Astrocyte (in vitro differentiated cells and primary cell): ENCODE data around the gene BTBD16. TPM values are rescaled to one million over a fixed set of nuclear protein-coding genes. Genes with fewer than 3 reads are reported as not detected.

Experiments used
- DNase-seq: peaks from one replicate; pipeline ENCODE4 v3.0.0-alpha.2; 2010; ENCODE audit warnings: low read depth
- FAIRE-seq: peaks from 2 replicates; lab custom pipeline; 2011; peaks lifted over from hg19 to GRCh38; lab: Jason Lieb, UNC
- H2AFZ ChIP-seq: 2 replicates; pipeline ENCODE4 v1.6.0; 2012; ENCODE audit warnings: low read depth, low read length, inconsistent platforms
- H3K27ac ChIP-seq: 2 replicates; pipeline ENCODE4 v1.5.1; 2011; ENCODE audit warnings: low read depth, low read length, inconsistent platforms
- H3K27me3 ChIP-seq: 2 replicates; pipeline ENCODE4 v1.6.0; 2011; ENCODE audit warnings: low read length, inconsistent platforms; ENCODE audit not compliant: insufficient read depth
- H3K36me3 ChIP-seq: 2 replicates; pipeline ENCODE4 v1.5.1; 2011; ENCODE audit warnings: low read length, inconsistent platforms; ENCODE audit not compliant: insufficient read depth
- H3K4me1 ChIP-seq: 2 replicates; pipeline ENCODE4 v1.5.1; 2011; ENCODE audit warnings: low read length, inconsistent platforms; ENCODE audit not compliant: insufficient read depth
- H3K4me2 ChIP-seq: 2 replicates; pipeline ENCODE4 v1.6.0; 2012; ENCODE audit warnings: low read length, inconsistent platforms
- H3K4me3 ChIP-seq: 2 replicates; pipeline ENCODE4 v1.5.1; 2011; ENCODE audit warnings: low read depth, mild to moderate bottlenecking, low read length, inconsistent platforms; ENCODE audit not compliant: insufficient read depth
- H3K79me2 ChIP-seq: 2 replicates; pipeline ENCODE4 v1.6.0; 2012; ENCODE audit warnings: mild to moderate bottlenecking, low read length, inconsistent platforms; ENCODE audit not compliant: insufficient read depth
- H3K9ac ChIP-seq: 2 replicates; pipeline ENCODE4 v1.6.0; 2012; ENCODE audit warnings: mild to moderate bottlenecking, low read length, inconsistent platforms
- H3K9me3 ChIP-seq: 2 replicates; pipeline ENCODE4 v1.5.1; 2012; ENCODE audit warnings: low read depth, mild to moderate bottlenecking, low read length, inconsistent platforms; ENCODE audit not compliant: insufficient read depth
- H4K20me1 ChIP-seq: 2 replicates; pipeline ENCODE4 v1.6.0; 2012; ENCODE audit warnings: low read length, inconsistent platforms; ENCODE audit not compliant: insufficient read depth
- H3K27ac Mint-ChIP-seq: one replicate; pipeline ENCODE4 v1.8.0; 2021; ENCODE audit warnings: mild to moderate bottlenecking, mixed read lengths; ENCODE audit not compliant: unreplicated experiment
- H3K27me3 Mint-ChIP-seq: one replicate; pipeline ENCODE4 v1.8.0; 2021; ENCODE audit warnings: low read depth, mixed read lengths; ENCODE audit not compliant: unreplicated experiment
- H3K36me3 Mint-ChIP-seq: one replicate; pipeline ENCODE4 v1.8.0; 2021; ENCODE audit warnings: low read depth, mixed read lengths; ENCODE audit not compliant: unreplicated experiment
- H3K4me1 Mint-ChIP-seq: one replicate; pipeline ENCODE4 v1.8.0; 2021; ENCODE audit warnings: low read depth, mixed read lengths; ENCODE audit not compliant: unreplicated experiment
- H3K4me3 Mint-ChIP-seq: one replicate; pipeline ENCODE4 v1.8.0; 2021; ENCODE audit warnings: mild to moderate bottlenecking, moderate library complexity, mixed read lengths; ENCODE audit not compliant: unreplicated experiment
- H3K9me3 Mint-ChIP-seq: one replicate; pipeline ENCODE4 v1.8.0; 2021; ENCODE audit warnings: mild to moderate bottlenecking, mixed read lengths; ENCODE audit not compliant: unreplicated experiment
- EZH2 ChIP-seq: IDR thresholded peaks from 2 replicates; pipeline ENCODE4 v1.6.1; 2012; ENCODE audit warnings: mild to moderate bottlenecking, low read length, inconsistent platforms; ENCODE audit not compliant: insufficient read depth
- total RNA-seq: library from RNA; stranded (reverse); gene quantifications from 2 replicates; pipeline ENCODE4 v1.2.1, GENCODE V29; 2021
- TF ChIP-seq, protein P1 (sequence below): IDR thresholded peaks from 2 replicates; pipeline ENCODE4 v1.5.1; 2011; ENCODE audit warnings: low read depth, mild to moderate bottlenecking, inconsistent platforms, low read length, moderate library complexity; ENCODE audit not compliant: insufficient read depth

Gene BTBD16
- total RNA-seq, 1 donor from 2014 or later = not detected

DNA sequence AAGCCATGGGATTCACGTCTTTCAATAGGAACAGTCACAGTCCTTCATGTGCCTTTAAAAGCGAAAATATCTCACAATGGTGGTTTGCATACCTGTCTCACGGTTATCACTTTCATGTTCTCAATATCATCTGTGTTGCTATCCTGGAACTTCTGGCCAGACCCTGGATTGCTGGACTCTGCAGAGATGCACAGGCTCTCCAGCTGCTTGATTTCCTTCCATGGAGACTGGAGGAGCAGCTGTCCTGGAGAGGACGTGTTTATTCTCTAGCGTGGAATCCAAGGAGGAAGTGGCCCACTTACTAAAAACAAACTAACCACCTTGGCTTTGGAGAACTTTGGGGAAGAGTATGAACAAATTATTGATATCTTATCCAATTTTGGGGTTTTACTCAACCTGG, 16.5 kb downstream of the BTBD16 start:
- H3K4me1 ChIP-seq = peaks cover 17% of the 10 kb centered on the region
- no peak for FAIRE-seq
- no peaks in the 10 kb centered on the region for H3K9me3 ChIP-seq
- H3K4me1 Mint-ChIP-seq = peaks cover 25% of the 10 kb centered on the region
- no peaks in the 10 kb centered on the region for H3K79me2 ChIP-seq
- no peaks in the 10 kb centered on the region for H4K20me1 ChIP-seq
- DNase-seq = no peak
- peaks cover 4% of the 10 kb centered on the region for H3K9me3 Mint-ChIP-seq
- H2AFZ ChIP-seq = peak overlapping the region; percentile 26
- H3K36me3 Mint-ChIP-seq = no peaks in the 10 kb centered on the region
- peak overlapping the region; percentile 70 for H3K4me2 ChIP-seq
- no peak overlapping the region for H3K27ac ChIP-seq
- H3K4me3 ChIP-seq = no peak overlapping the region
- no peak overlapping the region for H3K4me3 Mint-ChIP-seq
- no peaks in the 10 kb centered on the region for H3K36me3 ChIP-seq
- no peaks in the 10 kb centered on the region for H3K27me3 Mint-ChIP-seq
- H3K27ac Mint-ChIP-seq = no peak overlapping the region
- H3K9ac ChIP-seq = peak overlapping the region; percentile 53
- H3K27me3 ChIP-seq = no peaks in the 10 kb centered on the region
- TF ChIP-seq EZH2 = no peak
- TF ChIP-seq, protein P1, sequence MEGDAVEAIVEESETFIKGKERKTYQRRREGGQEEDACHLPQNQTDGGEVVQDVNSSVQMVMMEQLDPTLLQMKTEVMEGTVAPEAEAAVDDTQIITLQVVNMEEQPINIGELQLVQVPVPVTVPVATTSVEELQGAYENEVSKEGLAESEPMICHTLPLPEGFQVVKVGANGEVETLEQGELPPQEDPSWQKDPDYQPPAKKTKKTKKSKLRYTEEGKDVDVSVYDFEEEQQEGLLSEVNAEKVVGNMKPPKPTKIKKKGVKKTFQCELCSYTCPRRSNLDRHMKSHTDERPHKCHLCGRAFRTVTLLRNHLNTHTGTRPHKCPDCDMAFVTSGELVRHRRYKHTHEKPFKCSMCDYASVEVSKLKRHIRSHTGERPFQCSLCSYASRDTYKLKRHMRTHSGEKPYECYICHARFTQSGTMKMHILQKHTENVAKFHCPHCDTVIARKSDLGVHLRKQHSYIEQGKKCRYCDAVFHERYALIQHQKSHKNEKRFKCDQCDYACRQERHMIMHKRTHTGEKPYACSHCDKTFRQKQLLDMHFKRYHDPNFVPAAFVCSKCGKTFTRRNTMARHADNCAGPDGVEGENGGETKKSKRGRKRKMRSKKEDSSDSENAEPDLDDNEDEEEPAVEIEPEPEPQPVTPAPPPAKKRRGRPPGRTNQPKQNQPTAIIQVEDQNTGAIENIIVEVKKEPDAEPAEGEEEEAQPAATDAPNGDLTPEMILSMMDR = no peak

DNA sequence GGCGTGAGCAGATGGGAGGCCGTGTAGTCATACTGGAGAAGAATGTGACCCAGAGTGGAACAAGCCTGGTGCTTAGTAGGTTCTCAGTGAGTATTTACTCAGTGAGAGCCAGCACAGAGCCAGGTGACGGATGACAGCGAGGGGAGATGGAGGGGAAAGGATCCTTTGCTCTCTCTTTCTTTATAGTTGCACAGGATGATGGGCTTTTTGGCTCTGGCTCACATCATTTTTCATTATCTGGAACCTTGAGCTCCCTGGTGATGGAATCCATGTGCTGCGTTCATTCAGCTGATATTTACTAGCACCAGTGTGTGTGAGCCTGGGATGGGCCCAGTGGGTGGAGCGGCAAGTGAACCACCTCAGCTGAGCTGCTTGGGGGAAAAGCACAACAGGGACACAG, 17.2 kb downstream of the BTBD16 start:
- no peak overlapping the region for H2AFZ ChIP-seq
- Mint-ChIP-seq H3K27me3 (peaks cover 1% of the 10 kb centered on the region), H3K27ac (no peak overlapping the region), H3K4me1 (peaks cover 20% of the 10 kb centered on the region), H3K4me3 (no peak overlapping the region), H3K9me3 (peaks cover 4% of the 10 kb centered on the region), H3K36me3 (no peaks in the 10 kb centered on the region)
- TF ChIP-seq, protein P1 = no peak
- TF ChIP-seq EZH2 = no peak
- DNase-seq (no peak), FAIRE-seq (no peak)
- H3K27ac ChIP-seq = no peak overlapping the region
- peaks cover 15% of the 10 kb centered on the region for H3K4me1 ChIP-seq
- H3K36me3 ChIP-seq = no peaks in the 10 kb centered on the region
- H3K9me3 ChIP-seq = no peaks in the 10 kb centered on the region
- no peaks in the 10 kb centered on the region for H4K20me1 ChIP-seq
- no peak overlapping the region for H3K4me3 ChIP-seq
- no peaks in the 10 kb centered on the region for H3K79me2 ChIP-seq
- no peak overlapping the region for H3K4me2 ChIP-seq
- H3K27me3 ChIP-seq = no peaks in the 10 kb centered on the region
- H3K9ac ChIP-seq = no peak overlapping the region

DNA sequence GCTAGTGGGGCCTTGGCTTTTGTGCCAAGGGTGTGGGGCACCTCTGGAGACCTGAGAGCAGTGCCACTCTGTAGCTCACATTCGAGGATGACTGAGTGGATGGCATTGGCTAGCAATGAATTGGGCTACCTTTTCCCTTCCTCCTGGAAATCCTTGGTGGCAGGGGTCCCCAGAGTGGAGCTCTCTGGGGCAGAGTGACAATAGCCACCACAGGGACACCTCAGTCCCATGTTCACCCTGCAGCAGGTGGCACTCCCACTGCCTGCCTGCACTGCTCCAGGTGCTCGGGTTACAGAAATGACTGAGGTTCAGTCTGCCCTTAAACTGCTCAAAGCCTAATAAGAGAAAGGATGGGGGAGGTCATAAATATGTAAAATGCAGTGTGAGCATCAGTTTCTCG, 17.8 kb downstream of the BTBD16 start:
- no peak overlapping the region for H3K9ac ChIP-seq
- TF ChIP-seq EZH2 = no peak
- TF ChIP-seq, protein P1 = no peak
- no peak overlapping the region for H3K27ac ChIP-seq
- no peaks in the 10 kb centered on the region for H3K9me3 ChIP-seq
- no peak overlapping the region for H3K4me2 ChIP-seq
- H3K36me3 ChIP-seq = no peaks in the 10 kb centered on the region
- H3K79me2 ChIP-seq = no peaks in the 10 kb centered on the region
- H3K4me1 ChIP-seq = peaks cover 15% of the 10 kb centered on the region
- Mint-ChIP-seq H3K27me3 (peaks cover 4% of the 10 kb centered on the region), H3K36me3 (no peaks in the 10 kb centered on the region), H3K27ac (no peak overlapping the region), H3K4me3 (no peak overlapping the region), H3K9me3 (peaks cover 4% of the 10 kb centered on the region), H3K4me1 (peaks cover 25% of the 10 kb centered on the region)
- no peak overlapping the region for H3K4me3 ChIP-seq
- FAIRE-seq = no peak
- H2AFZ ChIP-seq = no peak overlapping the region
- H4K20me1 ChIP-seq = no peaks in the 10 kb centered on the region
- no peak for DNase-seq
- H3K27me3 ChIP-seq = no peaks in the 10 kb centered on the region
